Hepatocyte (in vitro differentiated cells): Measurements from ENCODE around the gene CELSR2. TPM values are rescaled to one million over a fixed set of nuclear protein-coding genes. Genes with fewer than 3 reads are reported as not detected.

Experiments used
- DNase-seq: peaks from one replicate; pipeline ENCODE4 v3.0.0-alpha.2; 2016; ENCODE audit warnings: low spot score
- H2AFZ ChIP-seq: fragments of 200-600 bp; sonication (generic); 2 replicates; pipeline ENCODE4 v1.6.0; 2016; ENCODE audit warnings: antibody characterized with exemption, mild to moderate bottlenecking
- H3K27ac ChIP-seq: fragments of 200-600 bp; sonication (generic); 2 replicates; pipeline ENCODE4 v1.5.1; 2016; ENCODE audit warnings: mild to moderate bottlenecking
- H3K27me3 ChIP-seq: fragments of 200-600 bp; sonication (generic); 2 replicates; pipeline ENCODE4 v1.6.1; 2016
- H3K36me3 ChIP-seq: fragments of 200-600 bp; sonication (generic); replicated peaks from 2 replicates; pipeline ENCODE4 v1.5.1; 2016; ENCODE audit warnings: low read depth; ENCODE audit not compliant: insufficient read depth
- H3K4me1 ChIP-seq: fragments of 200-600 bp; sonication (generic); 2 replicates; pipeline ENCODE4 v1.5.1; 2016; ENCODE audit warnings: mild to moderate bottlenecking, moderate library complexity; ENCODE audit not compliant: insufficient read depth
- H3K4me2 ChIP-seq: fragments of 200-600 bp; sonication (generic); 2 replicates; pipeline ENCODE4 v1.6.0; 2016
- H3K4me3 ChIP-seq: fragments of 200-600 bp; sonication (generic); 2 replicates; pipeline ENCODE4 v1.5.1; 2016; ENCODE audit warnings: mild to moderate bottlenecking
- H3K79me2 ChIP-seq: fragments of 200-600 bp; sonication (generic); 2 replicates; pipeline ENCODE4 v1.6.0; 2017; ENCODE audit warnings: mild to moderate bottlenecking
- H3K9me2 ChIP-seq: fragments of 200-600 bp; sonication (generic); replicated peaks from 2 replicates; pipeline ENCODE4 v1.6.0; 2017; ENCODE audit warnings: mild to moderate bottlenecking; ENCODE audit not compliant: insufficient read depth
- H3K9me3 ChIP-seq: fragments of 200-600 bp; sonication (generic); 2 replicates; pipeline ENCODE4 v1.5.1; 2016; ENCODE audit warnings: low read depth, mild to moderate bottlenecking
- H4K20me1 ChIP-seq: fragments of 200-600 bp; sonication (generic); 2 replicates; pipeline ENCODE4 v1.6.0; 2016; ENCODE audit warnings: mild to moderate bottlenecking; ENCODE audit not compliant: insufficient read depth, poor library complexity, severe bottlenecking
- CTCF ChIP-seq: fragments of 200-600 bp; sonication (generic); IDR thresholded peaks from 2 replicates; pipeline ENCODE4 v1.5.1; 2016; ENCODE audit warnings: antibody characterized with exemption, mild to moderate bottlenecking; ENCODE audit not compliant: poor library complexity
- EZH2 ChIP-seq: fragments of 200-600 bp; sonication (generic); IDR thresholded peaks from 2 replicates; pipeline ENCODE4 v1.6.1; 2016; ENCODE audit warnings: antibody characterized with exemption, mild to moderate bottlenecking, borderline replicate concordance
- EZH2phosphoT487 ChIP-seq: fragments of 200-600 bp; sonication (generic); IDR thresholded peaks from one replicate; pipeline ENCODE4 v1.6.1; 2018; ENCODE audit warnings: antibody characterized with exemption, mild to moderate bottlenecking, low read depth, moderate library complexity; ENCODE audit not compliant: unreplicated experiment, severe bottlenecking
- WGBS: methylation state at CpG from one replicate; pipeline ENCODE4 v1.1.6; 2016; ENCODE audit warnings: low lambda C conversion rate; ENCODE audit errors: missing lambda C conversion rate; 5-methylcytosine and 5-hydroxymethylcytosine counted together
- polyA plus RNA-seq: library from polyadenylated mRNA; unstranded; fragments of >200 nt; fragmentation: Nextera tagmentation; extraction: Ambion mirVana; gene quantifications from 2 replicates; pipeline ENCODE4 v1.2.1, GENCODE V29; 2016
- total RNA-seq: library from RNA; depleted of rRNA; stranded (reverse); fragments of >200 nt; gene quantifications from 2 replicates; pipeline ENCODE4 v1.2.3, GENCODE V29; 2014

CELSR2 gene
- total and polyA plus RNA-seq, 2 experiments from 2014 or later, result 3.3 to 3.7 TPM

GRCh38 chr1:109253803-109254620 lies 4.7 kb downstream of the CELSR2 start:
- no peaks in the 10 kb centered on the region for H4K20me1 ChIP-seq
- H3K79me2 ChIP-seq, result no peaks in the 10 kb centered on the region
- H3K4me3 ChIP-seq, result no peak overlapping the region
- H3K4me1 ChIP-seq, result peaks cover 18% of the 10 kb centered on the region
- H3K27me3 ChIP-seq, result no peaks in the 10 kb centered on the region
- H3K27ac ChIP-seq, result peak overlapping the region; percentile 21
- H3K4me2 ChIP-seq, result no peak overlapping the region
- TF ChIP-seq EZH2, result no peak
- TF ChIP-seq CTCF, result no peak
- no peak for TF ChIP-seq EZH2phosphoT487
- WGBS, result 36% methylated on average over 9 of the region's 9 CpGs
- no peaks in the 10 kb centered on the region for H3K36me3 ChIP-seq
- peak overlapping the region; percentile 29 for H2AFZ ChIP-seq
- no peaks in the 10 kb centered on the region for H3K9me3 ChIP-seq
- no peaks in the 10 kb centered on the region for H3K9me2 ChIP-seq
- no peak for DNase-seq

GRCh38 chr1:109254621-109255096 lies 5.3 kb downstream of the CELSR2 start:
- no peak for DNase-seq
- Histone ChIP-seq H3K4me1 (peaks cover 15% of the 10 kb centered on the region), H3K27me3 (no peaks in the 10 kb centered on the region), H3K4me2 (no peak overlapping the region), H2AFZ (no peak overlapping the region), H3K27ac (no peak overlapping the region), H3K4me3 (no peak overlapping the region), H3K36me3 (no peaks in the 10 kb centered on the region), H3K9me3 (no peaks in the 10 kb centered on the region), H4K20me1 (no peaks in the 10 kb centered on the region), H3K9me2 (no peaks in the 10 kb centered on the region), H3K79me2 (no peaks in the 10 kb centered on the region)
- TF ChIP-seq EZH2phosphoT487 (no peak), CTCF (no peak), EZH2 (no peak)
- 89% methylated on average over 7 of the region's 7 CpGs for WGBS

GRCh38 chr1:109255097-109255651 lies 5.8 kb downstream of the CELSR2 start:
- TF ChIP-seq EZH2 (no peak), CTCF (no peak), EZH2phosphoT487 (no peak)
- Histone ChIP-seq H3K27ac (no peak overlapping the region), H3K79me2 (no peaks in the 10 kb centered on the region), H3K9me3 (no peaks in the 10 kb centered on the region), H3K36me3 (no peaks in the 10 kb centered on the region), H2AFZ (no peak overlapping the region), H3K9me2 (no peaks in the 10 kb centered on the region), H3K27me3 (no peaks in the 10 kb centered on the region), H3K4me1 (peaks cover 15% of the 10 kb centered on the region), H3K4me3 (no peak overlapping the region), H4K20me1 (no peaks in the 10 kb centered on the region), H3K4me2 (no peak overlapping the region)
- DNase-seq, result no peak
- 70% methylated on average over 13 of the region's 15 CpGs for WGBS
